H9 (cell line): Measurements from ENCODE around the gene NUDT4. TPM values are rescaled to one million over a fixed set of nuclear protein-coding genes. Genes with fewer than 3 reads are reported as not detected.

Source experiments
- DNase-seq: peaks from one replicate; pipeline ENCODE4 v3.0.0-alpha.2; 2017
- H2AFZ ChIP-seq: one replicate; pipeline ENCODE4 v1.6.1; 2013; ENCODE audit warnings: mild to moderate bottlenecking, low read length, control low read depth, moderate library complexity
- H2AK5ac ChIP-seq: 2 replicates; pipeline ENCODE4 v1.6.1; 2013; ENCODE audit warnings: low read length, control low read depth, mixed read lengths; ENCODE audit not compliant: insufficient read length
- H2BK120ac ChIP-seq: one replicate; pipeline ENCODE4 v1.6.1; 2013; ENCODE audit warnings: low read depth, mild to moderate bottlenecking, low read length, control low read depth, inconsistent platforms; ENCODE audit not compliant: poor library complexity, severe bottlenecking
- H2BK12ac ChIP-seq: 2 replicates; pipeline ENCODE4 v1.6.1; 2013; ENCODE audit warnings: low read length, control low read depth, mixed read lengths, low read depth; ENCODE audit not compliant: insufficient read length
- H2BK15ac ChIP-seq: 2 replicates; pipeline ENCODE4 v1.6.1; 2013; ENCODE audit warnings: low read depth, low read length, control low read depth
- H2BK20ac ChIP-seq: one replicate; pipeline ENCODE4 v1.6.1; 2013; ENCODE audit warnings: low read depth, mild to moderate bottlenecking, low read length, control low read depth, inconsistent platforms; ENCODE audit not compliant: poor library complexity, severe bottlenecking
- H2BK5ac ChIP-seq: 2 replicates; pipeline ENCODE4 v1.6.1; 2013; ENCODE audit warnings: low read length, control low read depth, mixed read lengths; ENCODE audit not compliant: insufficient read length
- H3K14ac ChIP-seq: 2 replicates; pipeline ENCODE4 v1.6.1; 2013; ENCODE audit warnings: low read length, control low read depth; ENCODE audit not compliant: insufficient read depth
- H3K18ac ChIP-seq: 2 replicates; pipeline ENCODE4 v1.6.1; 2013; ENCODE audit warnings: low read depth, mild to moderate bottlenecking, mixed read lengths, low read length, control low read depth; ENCODE audit not compliant: insufficient read length
- H3K23ac ChIP-seq: 2 replicates; pipeline ENCODE4 v1.6.1; 2013; ENCODE audit warnings: low read length, control low read depth, mixed read lengths, low read depth; ENCODE audit not compliant: insufficient read length
- H3K23me2 ChIP-seq: 2 replicates; pipeline ENCODE4 v1.6.1; 2013; ENCODE audit warnings: low read depth, mild to moderate bottlenecking, mixed read lengths, low read length, control low read depth; ENCODE audit not compliant: insufficient read length, poor library complexity, severe bottlenecking
- H3K27ac ChIP-seq: 2 replicates; pipeline ENCODE4 v1.5.1; 2013; ENCODE audit warnings: low read length, control low read depth, mixed read lengths, low read depth; ENCODE audit not compliant: insufficient read length
- H3K27me3 ChIP-seq: 2 replicates; pipeline ENCODE4 v1.6.1; 2013; ENCODE audit warnings: low read length, control low read depth, inconsistent platforms; ENCODE audit not compliant: insufficient read depth
- H3K4ac ChIP-seq: 2 replicates; pipeline ENCODE4 v1.6.1; 2013; ENCODE audit warnings: low read depth, mild to moderate bottlenecking, control low read depth, inconsistent platforms, low read length, moderate library complexity
- H3K4me1 ChIP-seq: 2 replicates; pipeline ENCODE4 v1.6.1; 2013; ENCODE audit warnings: low read length, control low read depth, inconsistent platforms; ENCODE audit not compliant: insufficient read depth
- H3K4me2 ChIP-seq: 2 replicates; pipeline ENCODE4 v1.6.1; 2013; ENCODE audit warnings: low read length, control low read depth, mixed read lengths; ENCODE audit not compliant: insufficient read length, insufficient read depth
- H3K56ac ChIP-seq: 2 replicates; pipeline ENCODE4 v1.6.1; 2013; ENCODE audit warnings: low read depth, mild to moderate bottlenecking, mixed read lengths, low read length, control low read depth; ENCODE audit not compliant: insufficient read length
- H3K79me1 ChIP-seq: 2 replicates; pipeline ENCODE4 v1.6.1; 2013; ENCODE audit warnings: low read depth, mild to moderate bottlenecking, moderate library complexity, low read length, control low read depth, inconsistent platforms; ENCODE audit not compliant: insufficient read depth, poor library complexity, severe bottlenecking
- H3K79me2 ChIP-seq: 2 replicates; pipeline ENCODE4 v1.6.1; 2013; ENCODE audit warnings: low read length, control low read depth, inconsistent platforms; ENCODE audit not compliant: insufficient read depth
- H3K9ac ChIP-seq: 2 replicates; pipeline ENCODE4 v1.6.1; 2013; ENCODE audit warnings: low read length, control low read depth, mixed read lengths; ENCODE audit not compliant: insufficient read length; ENCODE audit errors: extremely low read depth
- H3K9me3 ChIP-seq: one replicate; pipeline ENCODE4 v1.6.1; 2013; ENCODE audit warnings: low read depth, low read length, inconsistent platforms; ENCODE audit not compliant: control insufficient read depth
- H3T11ph ChIP-seq: one replicate; pipeline ENCODE4 v1.6.1; 2013; ENCODE audit warnings: mild to moderate bottlenecking, low read length, control low read depth, inconsistent platforms
- H4K20me1 ChIP-seq: one replicate; pipeline ENCODE4 v1.6.1; 2013; ENCODE audit not compliant: control insufficient read depth, insufficient read length, insufficient read depth
- H4K5ac ChIP-seq: 2 replicates; pipeline ENCODE4 v1.6.1; 2013; ENCODE audit warnings: low read depth, mild to moderate bottlenecking, mixed read lengths, low read length, control low read depth; ENCODE audit not compliant: insufficient read length
- H4K8ac ChIP-seq: replicated peaks from 2 replicates; pipeline ENCODE4 v1.6.1; 2013; ENCODE audit warnings: low read length, control low read depth, mixed read lengths, low read depth; ENCODE audit not compliant: insufficient read length
- H4K91ac ChIP-seq: 2 replicates; pipeline ENCODE4 v1.6.1; 2013; ENCODE audit warnings: low read depth, mild to moderate bottlenecking, moderate library complexity, mixed read lengths, low read length, control low read depth; ENCODE audit not compliant: insufficient read length
- H3K27ac Mint-ChIP-seq, 3 experiments: 2 replicates in 2 of 3; 3 replicates in 1 of 3; pipeline ENCODE4 v1.8.0; 2020 to 2021; ENCODE audit warnings: mixed read lengths in 3 of 3, mild to moderate bottlenecking in 1 of 3, moderate library complexity in 1 of 3
- H3K27me3 Mint-ChIP-seq: 2 replicates; pipeline ENCODE4 v1.8.0; 2021; ENCODE audit warnings: low read depth, mild to moderate bottlenecking, moderate library complexity, mixed read lengths
- H3K36me3 Mint-ChIP-seq, 3 experiments: 2 replicates in 2 of 3; 3 replicates in 1 of 3; pipeline ENCODE4 v1.8.0; 2020 to 2021; ENCODE audit warnings: low read depth in 3 of 3, mixed read lengths in 3 of 3; ENCODE audit not compliant: insufficient read depth in 1 of 3
- H3K4me1 Mint-ChIP-seq, 2 experiments: 2 replicates each; pipeline ENCODE4 v1.8.0; 2020; ENCODE audit warnings: mixed read lengths in 2 of 2
- H3K4me3 Mint-ChIP-seq, 2 experiments: 2 replicates in 1 of 2; 3 replicates in 1 of 2; pipeline ENCODE4 v1.8.0; 2020 to 2021; ENCODE audit warnings: mild to moderate bottlenecking in 2 of 2, mixed read lengths in 2 of 2, moderate library complexity in 1 of 2
- H3K9me3 Mint-ChIP-seq, 2 experiments: 2 replicates in 1 of 2; 3 replicates in 1 of 2; pipeline ENCODE4 v1.8.0; 2020; ENCODE audit warnings: mild to moderate bottlenecking in 2 of 2, mixed read lengths in 2 of 2, moderate library complexity in 1 of 2
- CTCF ChIP-seq: fragments of 200-600 bp; sonication (generic); conservative IDR thresholded peaks from 3 replicates; pipeline ENCODE4 v1.8.0; 2021; ENCODE audit warnings: antibody characterized with exemption, mild to moderate bottlenecking
- WGBS: extraction: QIAGEN DNeasy Blood & Tissue Kit; methylation state at CpG from one replicate; pipeline ENCODE4 v1.1.7; 2013; ENCODE audit warnings: missing lambda C conversion rate, low lambda C conversion rate, mixed read lengths; ENCODE audit not compliant: insufficient read length; ENCODE audit errors: extremely low coverage; 5-methylcytosine and 5-hydroxymethylcytosine counted together
- total RNA-seq: library from RNA; stranded (reverse); gene quantifications from 2 replicates; pipeline ENCODE4 v1.2.1, GENCODE V29; 2021

The NUDT4 gene
- total RNA-seq, 1 experiment from 2014 or later = 40.6 TPM

- H3K9me3 ChIP-seq = no peaks in the 10 kb centered on the region
Measured at GRCh38 chr12:93404961-93405849, 27.5 kb downstream of the NUDT4 start.

More at GRCh38 chr12:93404961-93405849, 27.5 kb downstream of the NUDT4 start:
- Histone ChIP-seq H4K91ac (no peak overlapping the region), H3K4me1 (no peaks in the 10 kb centered on the region), H3K79me1 (no peaks in the 10 kb centered on the region), H3K9ac (no peak overlapping the region), H2BK120ac (no peak overlapping the region), H2AK5ac (no peak overlapping the region), H2BK15ac (no peak overlapping the region), H3K4me2 (no peak overlapping the region), H3K23ac (no peak overlapping the region), H4K20me1 (no peaks in the 10 kb centered on the region), H3T11ph (no peak overlapping the region), H3K79me2 (no peaks in the 10 kb centered on the region), H2BK12ac (no peak overlapping the region), H3K27ac (no peak overlapping the region), H3K56ac (no peak overlapping the region), H3K18ac (no peak overlapping the region), H4K8ac (no peak overlapping the region), H3K14ac (no peak overlapping the region), H2AFZ (no peak overlapping the region), H3K23me2 (no peaks in the 10 kb centered on the region), H4K5ac (no peak overlapping the region), H3K4ac (no peak overlapping the region), H3K27me3 (no peaks in the 10 kb centered on the region), H2BK5ac (no peak overlapping the region), H2BK20ac (no peak overlapping the region)
- Mint-ChIP-seq H3K9me3 (no peaks in the 10 kb centered on the region), H3K4me1 (peaks cover 9 to 10% of the 10 kb centered on the region in 2 experiments; a peak in 3 of 4 replicates), H3K36me3 (peaks cover 5 to 37% (median 19%) of the 10 kb centered on the region in 3 experiments; a peak in 5 of 7 replicates), H3K27me3 (no peaks in the 10 kb centered on the region), H3K27ac (peak overlapping the region in 1 of 3 experiments; percentile 70; a peak in 2 of 7 replicates), H3K4me3 (no peak overlapping the region)
- WGBS = no CpG with 5 or more reads among the region's 6 CpGs
- no peak for TF ChIP-seq CTCF
- DNase-seq = no peak
